NT2/D1 (cell line): Measurements from ENCODE around the gene UGGT2.

Experiments used
- DNase-seq: peaks from one replicate; pipeline ENCODE4 v3.0.0-alpha.2; 2011; ENCODE audit warnings: low read depth, low spot score
- H3K27me3 ChIP-seq: 2 replicates; pipeline ENCODE4 v1.6.0; 2011; ENCODE audit warnings: mild to moderate bottlenecking; ENCODE audit not compliant: insufficient read length, insufficient read depth
- H3K36me3 ChIP-seq: 2 replicates; pipeline ENCODE4 v1.6.1; 2011; ENCODE audit warnings: mild to moderate bottlenecking, low read length, mixed read lengths; ENCODE audit not compliant: insufficient read depth, insufficient read length
- H3K4me1 ChIP-seq: 2 replicates; pipeline ENCODE4 v1.5.1; 2011; ENCODE audit not compliant: insufficient read depth, insufficient read length
- H3K4me3 ChIP-seq: 2 replicates; pipeline ENCODE4 v1.5.1; 2011; ENCODE audit warnings: low read depth; ENCODE audit not compliant: insufficient read length
- H3K9ac ChIP-seq: 2 replicates; pipeline ENCODE4 v1.6.0; 2011; ENCODE audit warnings: low read depth; ENCODE audit not compliant: insufficient read length
- H3K9me3 ChIP-seq: 2 replicates; pipeline ENCODE4 v1.5.1; 2011; ENCODE audit warnings: mild to moderate bottlenecking, low read length; ENCODE audit not compliant: insufficient read depth
- SUZ12 ChIP-seq: IDR thresholded peaks from 2 replicates; pipeline ENCODE4 v1.6.1; 2011; ENCODE audit not compliant: insufficient read length, insufficient read depth; ENCODE audit errors: extremely low read depth
- YY1 ChIP-seq: IDR thresholded peaks from 2 replicates; pipeline ENCODE4 v1.6.1; 2011; ENCODE audit not compliant: insufficient read length, insufficient read depth
- ZNF274 ChIP-seq: IDR thresholded peaks from 2 replicates; pipeline ENCODE4 v1.6.1; 2011; ENCODE audit warnings: mild to moderate bottlenecking, low read depth, low read length

The UGGT2 gene

GRCh38 chr13:95842898-95843297 is 210.3 kb downstream of the UGGT2 start:
- Histone ChIP-seq H3K4me1 (no peaks in the 10 kb centered on the region), H3K36me3 (no peaks in the 10 kb centered on the region), H3K9me3 (peaks cover 15% of the 10 kb centered on the region), H3K4me3 (no peak overlapping the region), H3K9ac (no peak overlapping the region), H3K27me3 (no peaks in the 10 kb centered on the region)
- DNase-seq = no peak
- TF ChIP-seq ZNF274 = no peak
- TF ChIP-seq YY1 = no peak
- TF ChIP-seq SUZ12 = no peak

- no peaks in the 10 kb centered on the region for H3K27me3 ChIP-seq
- TF ChIP-seq ZNF274 (no peak), YY1 (no peak), SUZ12 (no peak)
- DNase-seq = no peak
- H3K9me3 ChIP-seq = peaks cover 11% of the 10 kb centered on the region
- no peak overlapping the region for H3K4me3 ChIP-seq
- H3K4me1 ChIP-seq = no peaks in the 10 kb centered on the region
- H3K9ac ChIP-seq = no peak overlapping the region
- H3K36me3 ChIP-seq = no peaks in the 10 kb centered on the region
These were observed 211.3 kb downstream of the UGGT2 start for GRCh38 chr13:95841894-95842293.

- H3K4me1 ChIP-seq = no peaks in the 10 kb centered on the region
- no peaks in the 10 kb centered on the region for H3K36me3 ChIP-seq
- H3K9me3 ChIP-seq = peaks cover 5% of the 10 kb centered on the region
- TF ChIP-seq SUZ12 = no peak
- TF ChIP-seq YY1 = no peak
- TF ChIP-seq ZNF274 = no peak
- no peak overlapping the region for H3K4me3 ChIP-seq
- no peak overlapping the region for H3K9ac ChIP-seq
- no peaks in the 10 kb centered on the region for H3K27me3 ChIP-seq
- DNase-seq = peak; percentile 62
These were observed 219.0 kb downstream of the UGGT2 start for GRCh38 chr13:95834134-95834765.

- TF ChIP-seq ZNF274 = no peak
- TF ChIP-seq YY1 = no peak
- TF ChIP-seq SUZ12 = no peak
- no peaks in the 10 kb centered on the region for H3K27me3 ChIP-seq
- DNase-seq = no peak
- no peaks in the 10 kb centered on the region for H3K36me3 ChIP-seq
- H3K9ac ChIP-seq = no peak overlapping the region
- no peak overlapping the region for H3K4me3 ChIP-seq
- H3K9me3 ChIP-seq = no peaks in the 10 kb centered on the region; the same call in none of the 2 replicates
- no peaks in the 10 kb centered on the region for H3K4me1 ChIP-seq
These were observed 219.5 kb downstream of the UGGT2 start for GRCh38 chr13:95833719-95834118.

- no peak overlapping the region for H3K9ac ChIP-seq
- no peaks in the 10 kb centered on the region for H3K4me1 ChIP-seq
- no peak for TF ChIP-seq ZNF274
- no peak for TF ChIP-seq SUZ12
- no peak for TF ChIP-seq YY1
- no peaks in the 10 kb centered on the region for H3K27me3 ChIP-seq
- no peaks in the 10 kb centered on the region; the same call in 1 of the 2 replicates for H3K9me3 ChIP-seq
- no peaks in the 10 kb centered on the region for H3K36me3 ChIP-seq
- no peak for DNase-seq
- H3K4me3 ChIP-seq = no peak overlapping the region
These were observed 220.1 kb downstream of the UGGT2 start for GRCh38 chr13:95833126-95833525.

GRCh38 chr13:95822303-95822702 is 230.9 kb downstream of the UGGT2 start:
- TF ChIP-seq YY1 = no peak
- TF ChIP-seq ZNF274 = no peak
- no peak for TF ChIP-seq SUZ12
- H3K27me3 ChIP-seq = no peaks in the 10 kb centered on the region
- no peak for DNase-seq
- H3K36me3 ChIP-seq = peaks cover 7% of the 10 kb centered on the region
- no peaks in the 10 kb centered on the region for H3K4me1 ChIP-seq
- no peak overlapping the region for H3K9ac ChIP-seq
- no peak overlapping the region for H3K4me3 ChIP-seq
- no peaks in the 10 kb centered on the region for H3K9me3 ChIP-seq

GRCh38 chr13:95814495-95814894 is 238.7 kb downstream of the UGGT2 start:
- no peaks in the 10 kb centered on the region for H3K9me3 ChIP-seq
- TF ChIP-seq ZNF274 (no peak), SUZ12 (no peak), YY1 (no peak)
- H3K9ac ChIP-seq = no peak overlapping the region
- H3K36me3 ChIP-seq = no peaks in the 10 kb centered on the region
- no peak overlapping the region for H3K4me3 ChIP-seq
- H3K4me1 ChIP-seq = no peaks in the 10 kb centered on the region
- DNase-seq = no peak
- H3K27me3 ChIP-seq = no peaks in the 10 kb centered on the region
